GM08714 (cell line): ENCODE results near the gene ACAP2.

Source experiments
- H3K4me3 ChIP-seq: fragments of 200-500 bp; sonication (Bioruptor generic); 2 replicates; pipeline ENCODE4 v1.5.1; 2014; ENCODE audit warnings: mild to moderate bottlenecking, low read length, inconsistent platforms
- ZNF274 ChIP-seq: IDR thresholded peaks from 2 replicates; pipeline ENCODE4 v1.6.1; 2012; ENCODE audit warnings: mild to moderate bottlenecking, low read depth, low read length

The ACAP2 gene

GRCh38 chr3:195258449-195259153 is 184.2 kb downstream of the ACAP2 start:
- no peak for TF ChIP-seq ZNF274
- H3K4me3 ChIP-seq: no peak overlapping the region; the same call in 1 of the 2 replicates

- no peak for TF ChIP-seq ZNF274
- H3K4me3 ChIP-seq: no peak overlapping the region
Observed at GRCh38 chr3:195257454-195258448, 185.1 kb downstream of the ACAP2 start.

- H3K4me3 ChIP-seq: no peak overlapping the region
- no peak for TF ChIP-seq ZNF274
Observed at GRCh38 chr3:195256639-195257453, 186.0 kb downstream of the ACAP2 start.

GRCh38 chr3:195255571-195256501 is 187.0 kb downstream of the ACAP2 start:
- H3K4me3 ChIP-seq: no peak overlapping the region
- TF ChIP-seq ZNF274: no peak

- TF ChIP-seq ZNF274: no peak
- H3K4me3 ChIP-seq: no peak overlapping the region
Observed at GRCh38 chr3:195255176-195255500, 187.7 kb downstream of the ACAP2 start.

GRCh38 chr3:195254454-195255175 is 188.2 kb downstream of the ACAP2 start:
- no peak overlapping the region for H3K4me3 ChIP-seq
- TF ChIP-seq ZNF274: no peak

- no peak for TF ChIP-seq ZNF274
- H3K4me3 ChIP-seq: no peak overlapping the region
Observed at GRCh38 chr3:195253923-195254432, 188.8 kb downstream of the ACAP2 start.

GRCh38 chr3:195251336-195252065 is 191.3 kb downstream of the ACAP2 start:
- no peak overlapping the region for H3K4me3 ChIP-seq
- no peak for TF ChIP-seq ZNF274

GRCh38 chr3:195250473-195251251 is 192.2 kb downstream of the ACAP2 start:
- H3K4me3 ChIP-seq: no peak overlapping the region
- TF ChIP-seq ZNF274: no peak

GRCh38 chr3:195249858-195250464 is 192.9 kb downstream of the ACAP2 start:
- H3K4me3 ChIP-seq: no peak overlapping the region
- TF ChIP-seq ZNF274: no peak

GRCh38 chr3:195249057-195249770 is 193.6 kb downstream of the ACAP2 start:
- no peak overlapping the region for H3K4me3 ChIP-seq
- no peak for TF ChIP-seq ZNF274
